Right lobe of liver (tissue), 6 donors: ENCODE data around the gene CD22. TPM values are rescaled to one million over a fixed set of nuclear protein-coding genes. Genes with fewer than 3 reads are reported as not detected.

Experiments used
- ATAC-seq, 4 donors: fragments of 200-7000 bp; cut with Tn5 transposase; one replicate each; pipeline ENCODE4 v1.9.1; 2020; ENCODE audit warnings: mild to moderate bottlenecking in 4 of 4, moderate library complexity in 4 of 4
- DNase-seq, 3 donors: peaks; one replicate each; pipeline ENCODE4 v3.0.0-alpha.2; 2020
- H3K27ac ChIP-seq, 3 donors: fragments of 200-600 bp; one replicate each; pipeline ENCODE4 v1.8.0; 2022
- H3K27me3 ChIP-seq, 2 donors: fragments of 200-600 bp; one replicate each; pipeline ENCODE4 v1.8.0; 2022
- H3K36me3 ChIP-seq, 4 donors: fragments of 200-600 bp; sonication (generic) in 1 of 4; one replicate each; pipeline versions ENCODE4 v1.5.1 to v1.8.0; 2017 to 2022; ENCODE audit warnings: control low read depth in 1 of 4
- H3K4me1 ChIP-seq, 4 donors: fragments of 200-600 bp; sonication (generic) in 1 of 4; one replicate each; pipeline versions ENCODE4 v1.5.1 to v1.8.0; 2017 to 2022; ENCODE audit warnings: control low read depth in 1 of 4
- H3K4me3 ChIP-seq, 3 donors: fragments of 200-600 bp; one replicate each; pipeline ENCODE4 v1.8.0; 2022
- H3K9me3 ChIP-seq, 4 donors: fragments of 200-600 bp; sonication (generic) in 1 of 4; one replicate each; pipeline versions ENCODE4 v1.5.1 to v1.8.0; 2017 to 2022; ENCODE audit warnings: control low read depth in 1 of 4
- CTCF ChIP-seq, 4 donors: fragments of 200-600 bp in 3 of 4; fragments of 450-650 bp in 1 of 4; IDR thresholded peaks; one replicate each; pipeline versions ENCODE4 v1.5.1 to v1.8.0; 2016 to 2022; ENCODE audit warnings: antibody characterized with exemption in 4 of 4, mild to moderate bottlenecking in 2 of 4
- POLR2A ChIP-seq: fragments of 450-650 bp; IDR thresholded peaks from one replicate; pipeline ENCODE4 v1.6.1; 2017; ENCODE audit warnings: antibody characterized with exemption, mild to moderate bottlenecking
- WGBS: methylation state at CpG from one replicate; pipeline ENCODE4 v1.1.6; 2018; ENCODE audit warnings: low coverage, low lambda C conversion rate; ENCODE audit not compliant: insufficient coverage; ENCODE audit errors: missing lambda C conversion rate; 5-methylcytosine and 5-hydroxymethylcytosine counted together
- intact Hi-C, 2 donors: fragments of 100-400 bp; cut with DNase I; formaldehyde crosslinking; loops; one replicate each; pipeline versions ENCODE4 v1.11.2 to v1.14.1; 2022
- long read RNA-seq: library from polyadenylated mRNA; unstranded; transcript quantifications from one replicate; pipeline ENCODE4 v2.0.0, GENCODE V29; 2019
- total RNA-seq, 6 experiments: library from RNA; depleted of rRNA in 2 of 6; stranded (reverse); fragments of >200 nt in 2 of 6; fragmentation: NEBNext Ultra II Directional in 3 of 6; extraction: Animal tissue kit (Norgen Biotek cat#: 25700) in 3 of 6; gene quantifications; one replicate each; pipeline versions ENCODE4 v1.1.0 to v1.2.4, GENCODE V29; 2016 to 2023
- donor health status: DM: no; HTN: yes; CAD: no.
- donor health status: DM: no; HTN: no; CAD: no.
- donor health status: DM: no; HTN: no; CAD: no.
- donor health status: DM: no; HTN: yes; CAD: no.
- donor health status: DM: no; HTN: yes; CAD: no.

The CD22 gene
- 1 to 10 TPM in 3 of 6 experiments, under 1 TPM in 3; 0.39 to 1.3 (median 0.96) TPM for total RNA-seq
- long read RNA-seq, result 0 reads

DNA sequence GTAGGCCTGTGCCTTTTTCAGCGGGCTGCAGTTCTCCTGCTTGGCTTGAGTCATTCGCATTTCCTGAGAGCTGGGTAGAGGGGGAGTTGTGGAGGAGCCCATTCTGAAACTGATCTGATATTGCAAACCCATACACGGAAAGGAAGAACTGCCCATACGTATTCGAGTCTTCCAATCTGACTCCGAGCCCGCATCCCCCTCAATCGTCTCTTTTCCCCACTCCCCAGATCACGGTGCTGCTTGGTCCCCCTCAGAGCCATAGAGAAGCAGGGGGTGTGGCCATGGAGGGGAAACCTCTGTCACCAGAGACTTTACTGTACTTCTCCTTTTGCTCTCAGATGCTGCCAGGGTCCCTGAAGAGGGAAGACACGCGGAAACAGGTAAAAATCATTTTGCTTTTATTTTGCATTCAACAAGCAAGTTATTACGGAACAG, at the start of gene CD22:
Gene CD22, plus strand, starts transcription at position 337 of the 435 bp plus-strand sequence. CDS start 2,854 bp downstream, outside the sequence.
- peak in 1 of 4 donors; percentile 25 for ATAC-seq

DNA sequence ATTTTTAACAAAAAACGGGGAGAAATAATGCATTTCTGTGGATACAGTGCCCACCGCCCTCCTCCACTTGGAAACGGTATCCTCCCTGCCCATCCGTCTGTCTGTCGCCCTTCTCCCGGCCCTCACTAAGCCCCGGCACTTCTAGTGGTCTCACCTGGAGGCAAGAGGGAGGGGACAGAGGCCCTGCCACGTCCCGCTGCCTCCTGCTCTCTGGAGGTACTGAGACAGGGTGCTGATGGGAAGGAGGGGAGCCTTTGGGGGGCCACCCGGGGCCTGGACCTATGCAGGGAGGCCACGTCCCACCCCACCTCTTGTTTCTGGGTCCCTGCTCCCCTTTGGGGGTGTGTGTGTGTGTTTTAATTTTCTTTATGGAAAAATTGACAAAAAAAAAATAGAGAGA, 49.6 kb upstream of the CD22 start:
- DNase-seq (no peak), ATAC-seq (no peak)
- H3K27me3 ChIP-seq, result no peaks in the 10 kb centered on the region
- no peak overlapping the region for H3K27ac ChIP-seq
- no peak overlapping the region for H3K4me3 ChIP-seq
- 66% methylated on average over 9 of the region's 11 CpGs for WGBS
- H3K4me1 ChIP-seq, result peaks cover 0 to 38% (median 10%) of the 10 kb centered on the region in 4 donors
- peaks cover 0 to 9% (median 4%) of the 10 kb centered on the region in 4 donors for H3K36me3 ChIP-seq
- TF ChIP-seq POLR2A (no peak), CTCF (IDR thresholded peaks at IDR 0.05) (no peak)
- H3K9me3 ChIP-seq, result no peaks in the 10 kb centered on the region
- intact Hi-C loops, result no loop called here

More for the DNA sequence above, at the start of gene CD22:
- Histone ChIP-seq H3K4me1 (no peaks in the 10 kb centered on the region), H3K9me3 (no peaks in the 10 kb centered on the region), H3K27me3 (no peaks in the 10 kb centered on the region), H3K36me3 (no peaks in the 10 kb centered on the region), H3K27ac (no peak within 1 kb of the TSS), H3K4me3 (no peak within 1 kb of the TSS)
- intact Hi-C loops, result no loop called here
- TF ChIP-seq CTCF (IDR thresholded peaks at IDR 0.05), result no peak
- no peak for TF ChIP-seq POLR2A
- WGBS, result 73% methylated on average over 9 of the region's 12 CpGs
- no peak for DNase-seq

DNA sequence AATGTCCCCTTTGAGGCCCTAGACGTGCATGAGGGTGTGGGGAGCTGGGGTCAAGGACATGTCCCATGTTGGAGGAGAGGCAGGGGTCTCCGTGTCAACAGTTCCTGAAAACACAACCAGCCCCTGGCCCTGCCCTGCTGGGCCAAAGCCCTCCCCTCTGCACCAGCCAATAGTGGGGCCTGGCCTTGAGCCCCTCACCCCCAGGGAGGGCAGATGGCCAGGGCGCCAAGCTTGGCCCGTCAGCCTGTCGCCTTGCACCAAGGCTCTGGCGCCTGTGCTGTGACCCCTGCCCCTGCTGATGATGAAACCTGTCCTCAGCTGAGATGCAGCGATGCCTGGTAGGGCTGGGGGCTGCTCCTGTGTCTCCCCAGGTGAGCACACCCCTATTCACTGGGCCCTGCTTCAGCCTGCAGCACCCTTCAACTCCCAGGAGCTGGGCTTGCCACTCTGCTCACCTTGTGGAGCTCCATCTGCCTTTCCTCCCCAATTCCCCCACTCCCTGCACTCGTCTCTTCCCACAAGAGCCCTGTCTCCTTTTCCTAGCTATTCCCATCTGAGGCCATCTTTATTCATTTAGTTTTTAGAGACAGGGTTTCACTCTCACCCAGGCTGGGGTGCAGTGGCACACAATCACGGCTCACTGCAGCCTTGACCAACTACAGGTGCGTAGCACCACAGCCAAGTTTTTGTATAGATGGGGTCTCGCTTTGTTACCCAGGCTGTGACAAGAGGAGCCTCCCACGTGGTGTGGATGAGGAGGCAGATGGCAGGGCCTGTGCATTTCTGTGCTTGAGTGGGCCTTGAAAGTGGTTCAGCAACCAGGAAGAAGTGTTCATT, 48.8 kb upstream of the CD22 start:
- no peak overlapping the region for H3K4me3 ChIP-seq
- H3K4me1 ChIP-seq, result peaks cover 0 to 38% (median 10%) of the 10 kb centered on the region in 4 donors
- WGBS, result 57% methylated on average over 4 of the region's 12 CpGs
- no peak for TF ChIP-seq POLR2A
- TF ChIP-seq CTCF (IDR thresholded peaks at IDR 0.05), result no peak
- DNase-seq (peak in 2 of 3 donors; percentile 58 to 84), ATAC-seq (peak; percentile 29 to 67 (median 55))
- intact Hi-C loops, result no loop called here
- H3K27me3 ChIP-seq, result no peaks in the 10 kb centered on the region
- H3K27ac ChIP-seq, result no peak overlapping the region
- peaks cover 0 to 9% (median 4%) of the 10 kb centered on the region in 4 donors for H3K36me3 ChIP-seq
- no peaks in the 10 kb centered on the region for H3K9me3 ChIP-seq

GRCh38 chr19:35281303-35281702, 47.7 kb upstream of the CD22 start:
- WGBS, result no CpG with 5 or more reads among the region's 4 CpGs
- TF ChIP-seq POLR2A (no peak), CTCF (IDR thresholded peaks at IDR 0.05) (no peak)
- Histone ChIP-seq H3K4me1 (peaks cover 0 to 38% (median 10%) of the 10 kb centered on the region in 4 donors), H3K27ac (no peak overlapping the region), H3K4me3 (no peak overlapping the region), H3K9me3 (no peaks in the 10 kb centered on the region), H3K36me3 (peaks cover 0 to 8% (median 2%) of the 10 kb centered on the region in 4 donors), H3K27me3 (no peaks in the 10 kb centered on the region)
- ATAC-seq, result no peak
- intact Hi-C loops, result no loop called here
- DNase-seq, result no peak
